SIG-M5 (cell line): ENCODE results near the gene FUNDC2.
"Not testable (repeated sequence)": the region's sequence is repeated elsewhere in the genome, so short reads cannot be mapped to it uniquely, and the experiment has no call there.

ENCODE experiments used
- DNase-seq: peaks from one replicate; lab custom pipeline; 2025; lab: John Stamatoyannopoulos, UW

The FUNDC2 gene

GRCh38 chrX:155026727-155027508 is at the start of gene FUNDC2:
FUNDC2 (plus strand) TSS chrX:155026844; CDS start chrX:155026939, 95 bp downstream.
- DNase-seq: peak; percentile 64

GRCh38 chrX:154979629-154980028 is 47.0 kb upstream of the FUNDC2 start:
- peak; percentile 0 for DNase-seq

- DNase-seq: no peak
Observed at GRCh38 chrX:154980330-154981115, 46.1 kb upstream of the FUNDC2 start.

GRCh38 chrX:154981116-154981411 is 45.6 kb upstream of the FUNDC2 start:
- DNase-seq: no peak

- DNase-seq: no peak
Observed at GRCh38 chrX:154986826-154987575, 39.6 kb upstream of the FUNDC2 start.

- DNase-seq: no peak
Observed at GRCh38 chrX:154987940-154988339, 38.7 kb upstream of the FUNDC2 start.

GRCh38 chrX:154988719-154989118 is 37.9 kb upstream of the FUNDC2 start:
- DNase-seq: no peak

GRCh38 chrX:154990496-154990895 is 36.1 kb upstream of the FUNDC2 start:
- no peak for DNase-seq

GRCh38 chrX:154991039-154991438 is 35.6 kb upstream of the FUNDC2 start:
- DNase-seq: no peak

GRCh38 chrX:154991476-154991875 is 35.2 kb upstream of the FUNDC2 start:
- DNase-seq: no peak

GRCh38 chrX:154998204-154998880 is 28.3 kb upstream of the FUNDC2 start:
- DNase-seq: no peak

- no peak for DNase-seq
Observed at GRCh38 chrX:155000841-155001240, 25.8 kb upstream of the FUNDC2 start.

GRCh38 chrX:155001873-155002272 is 24.8 kb upstream of the FUNDC2 start:
- DNase-seq: no peak

- no peak for DNase-seq
Observed at GRCh38 chrX:155005190-155005589, 21.5 kb upstream of the FUNDC2 start.

GRCh38 chrX:155006379-155006778 is 20.3 kb upstream of the FUNDC2 start:
- not testable (repeated sequence) for DNase-seq

- not testable (repeated sequence) for DNase-seq
Observed at GRCh38 chrX:155006913-155007671, 19.6 kb upstream of the FUNDC2 start.

- not testable (repeated sequence) for DNase-seq
Observed at GRCh38 chrX:155008578-155008977, 18.1 kb upstream of the FUNDC2 start.

GRCh38 chrX:155009994-155010472 is 16.6 kb upstream of the FUNDC2 start:
- DNase-seq: no peak

- no peak for DNase-seq
Observed at GRCh38 chrX:155020591-155020990, 6.1 kb upstream of the FUNDC2 start.

GRCh38 chrX:155022585-155022984 is 4.1 kb upstream of the FUNDC2 start, which contains the start of gene F8:
F8 (minus strand) TSS chrX:155022723; CDS start chrX:155022552, 171 bp downstream.
- no peak for DNase-seq
